K562 (cell line): ENCODE measurements around the gene MAU2. TPM values are rescaled to one million over a fixed set of nuclear protein-coding genes. Genes with fewer than 3 reads are reported as not detected.

Source experiments
- HDAC1 ChIP-seq, 2 experiments: fragments of 450-650 bp; IDR thresholded peaks; 2 replicates each; pipeline ENCODE4 v1.6.1; 2016 to 2017; ENCODE audit warnings: inconsistent platforms in 1 of 2, mild to moderate bottlenecking in 1 of 2, moderate library complexity in 1 of 2
- HDAC2 ChIP-seq: fragments of 450-650 bp; IDR thresholded peaks from 2 replicates; pipeline ENCODE4 v1.6.1; 2016; ENCODE audit warnings: mild to moderate bottlenecking
- PHF21A ChIP-seq: fragments of 450-650 bp; IDR thresholded peaks from 2 replicates; pipeline ENCODE4 v1.6.1; 2017; ENCODE audit warnings: low read depth, borderline replicate concordance
- TAF7 ChIP-seq: fragments of 450-650 bp; IDR thresholded peaks from 2 replicates; pipeline ENCODE4 v1.6.1; 2016; ENCODE audit warnings: missing genetic modification characterization, missing compliant biosample characterization
- TOE1 ChIP-seq, 2 experiments: fragments of 450-650 bp in 1 of 2; sonication (generic) in 1 of 2; formaldehyde crosslinking in 1 of 2; IDR thresholded peaks; 2 replicates each; pipeline versions ENCODE4 v1.7.1 to v1.8.0; 2016 to 2022; ENCODE audit warnings: borderline replicate concordance in 2 of 2, mild to moderate bottlenecking in 2 of 2, antibody characterized with exemption in 1 of 2, inconsistent platforms in 1 of 2, low read depth in 1 of 2, missing genetic modification reagents in 1 of 2, moderate library complexity in 1 of 2
- ZFPM2 ChIP-seq: fragments of 250-450 bp; sonication (Bioruptor Pico); IDR thresholded peaks from 2 replicates; pipeline ENCODE4 v1.5.1; 2022; ENCODE audit warnings: mild to moderate bottlenecking
- ZNF316 ChIP-seq: fragments of 450-650 bp; IDR thresholded peaks from 2 replicates; pipeline ENCODE4 v1.6.1; 2016
- polyA plus RNA-seq, 8 experiments: library from polyadenylated mRNA; depleted of rRNA in 4 of 8; stranded (reverse) in 5 of 8; unstranded in 3 of 8; fragments of >200 nt; fragmentation: Nextera tagmentation in 2 of 8; fragmentation: Illumina TruSeq in 1 of 8; extraction: Ambion mirVana in 2 of 8; extraction: Trizol in 1 of 8; gene quantifications; 2 replicates each; pipeline versions ENCODE4 v1.2.1 to v1.2.3, GENCODE V29; 2011 to 2014; ENCODE audit warnings: inconsistent platforms in 1 of 8, missing spikeins in 1 of 8
- total RNA-seq, 7 experiments: library from RNA; depleted of rRNA in 6 of 7; stranded (reverse); fragments of >200 nt in 6 of 7; fragmentation: Illumina TruSeq in 2 of 7; extraction: Trizol in 2 of 7; gene quantifications; 2 replicates each; pipeline versions ENCODE4 v1.2.1 to v1.2.3, GENCODE V29; 2011 to 2021; ENCODE audit warnings: low replicate concordance in 1 of 7
- TF ChIP-seq, protein P1 (sequence below): sonication (generic); formaldehyde crosslinking; IDR thresholded peaks from 2 replicates; pipeline ENCODE4 v1.8.1; 2023; ENCODE audit warnings: mild to moderate bottlenecking, missing genetic modification reagents
- TF ChIP-seq, protein P2 (sequence below): fragments of 450-650 bp; formaldehyde crosslinking; IDR thresholded peaks from 2 replicates; pipeline ENCODE4 v1.4.0; 2020; ENCODE audit warnings: mild to moderate bottlenecking, moderate library complexity
- TF ChIP-seq, protein P3 (sequence below), 2 experiments: fragments of 450-650 bp in 1 of 2; sonication (generic) in 1 of 2; formaldehyde crosslinking; conservative IDR thresholded peaks; 2 replicates each; pipeline versions ENCODE4 v1.4.0 to v1.8.1; 2020 to 2022; ENCODE audit warnings: mild to moderate bottlenecking in 1 of 2, missing genetic modification reagents in 1 of 2

MAU2 gene
- total and polyA plus RNA-seq, 9 of the 15 experiments (the other 6 are each of a cell fraction or from before 2014, with no cell fraction given): 1.2 to 48.1 (median 19.4) TPM

DNA sequence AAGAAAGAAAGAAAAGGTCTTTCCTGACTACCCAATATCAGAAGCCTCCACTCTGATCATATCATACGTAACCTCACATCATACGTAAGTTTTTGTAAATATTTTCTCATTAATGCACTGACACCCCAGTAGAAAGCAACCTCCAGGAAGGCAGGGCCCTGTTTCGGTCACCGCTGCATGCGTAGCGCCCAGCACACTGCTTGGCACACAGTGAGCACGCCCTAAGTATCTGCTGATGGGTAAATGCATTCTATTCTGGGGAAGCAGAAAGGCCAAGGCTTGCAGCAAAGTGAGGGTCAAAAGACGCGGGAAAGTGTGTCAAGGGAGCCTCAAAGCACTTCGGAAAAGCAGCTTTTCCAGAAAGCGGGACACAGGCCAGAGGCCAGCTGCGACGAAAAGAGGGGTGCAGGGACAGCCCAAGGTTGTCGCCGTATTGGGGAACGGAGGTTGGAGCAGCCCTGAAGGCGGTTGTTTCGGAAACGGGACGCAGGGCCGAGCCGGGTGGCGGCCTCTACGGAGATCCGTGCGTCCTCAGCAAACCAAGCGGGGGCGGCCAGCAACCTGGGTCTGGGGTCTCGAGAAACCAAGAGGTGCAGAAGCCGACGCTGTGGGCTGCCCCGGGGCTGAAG lies 783 bp upstream of the MAU2 start (continued):
- TF ChIP-seq, protein P1, sequence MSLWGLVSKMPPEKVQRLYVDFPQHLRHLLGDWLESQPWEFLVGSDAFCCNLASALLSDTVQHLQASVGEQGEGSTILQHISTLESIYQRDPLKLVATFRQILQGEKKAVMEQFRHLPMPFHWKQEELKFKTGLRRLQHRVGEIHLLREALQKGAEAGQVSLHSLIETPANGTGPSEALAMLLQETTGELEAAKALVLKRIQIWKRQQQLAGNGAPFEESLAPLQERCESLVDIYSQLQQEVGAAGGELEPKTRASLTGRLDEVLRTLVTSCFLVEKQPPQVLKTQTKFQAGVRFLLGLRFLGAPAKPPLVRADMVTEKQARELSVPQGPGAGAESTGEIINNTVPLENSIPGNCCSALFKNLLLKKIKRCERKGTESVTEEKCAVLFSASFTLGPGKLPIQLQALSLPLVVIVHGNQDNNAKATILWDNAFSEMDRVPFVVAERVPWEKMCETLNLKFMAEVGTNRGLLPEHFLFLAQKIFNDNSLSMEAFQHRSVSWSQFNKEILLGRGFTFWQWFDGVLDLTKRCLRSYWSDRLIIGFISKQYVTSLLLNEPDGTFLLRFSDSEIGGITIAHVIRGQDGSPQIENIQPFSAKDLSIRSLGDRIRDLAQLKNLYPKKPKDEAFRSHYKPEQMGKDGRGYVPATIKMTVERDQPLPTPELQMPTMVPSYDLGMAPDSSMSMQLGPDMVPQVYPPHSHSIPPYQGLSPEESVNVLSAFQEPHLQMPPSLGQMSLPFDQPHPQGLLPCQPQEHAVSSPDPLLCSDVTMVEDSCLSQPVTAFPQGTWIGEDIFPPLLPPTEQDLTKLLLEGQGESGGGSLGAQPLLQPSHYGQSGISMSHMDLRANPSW (CRISPR knock-in tag): 0 out of 2 replicates have a peak, but pooled peaks have one; percentile 28
- TF ChIP-seq TOE1 (IDR thresholded peaks at IDR 0.05; ENCODE audit: borderline replicate concordance) (no peak), TOE1 (CRISPR knock-in tag; IDR thresholded peaks at IDR 0.05; ENCODE audit: borderline replicate concordance, low read depth) (no peak), ZNF316 (peak; percentile 83), ZFPM2 (CRISPR knock-in tag) (no peak), HDAC1 (IDR thresholded peaks at IDR 0.05) (peak in 1 of 2 experiments; percentile 56; a peak in 2 of 4 replicates), TAF7 (tag) (0 out of 2 replicates have a peak, but pooled peaks have one; percentile 71), HDAC2 (peak; percentile 77; the same call in 1 of the 2 replicates), PHF21A (0 out of 2 replicates have a peak, but pooled peaks have one; percentile 13)
- TF ChIP-seq, protein P2, sequence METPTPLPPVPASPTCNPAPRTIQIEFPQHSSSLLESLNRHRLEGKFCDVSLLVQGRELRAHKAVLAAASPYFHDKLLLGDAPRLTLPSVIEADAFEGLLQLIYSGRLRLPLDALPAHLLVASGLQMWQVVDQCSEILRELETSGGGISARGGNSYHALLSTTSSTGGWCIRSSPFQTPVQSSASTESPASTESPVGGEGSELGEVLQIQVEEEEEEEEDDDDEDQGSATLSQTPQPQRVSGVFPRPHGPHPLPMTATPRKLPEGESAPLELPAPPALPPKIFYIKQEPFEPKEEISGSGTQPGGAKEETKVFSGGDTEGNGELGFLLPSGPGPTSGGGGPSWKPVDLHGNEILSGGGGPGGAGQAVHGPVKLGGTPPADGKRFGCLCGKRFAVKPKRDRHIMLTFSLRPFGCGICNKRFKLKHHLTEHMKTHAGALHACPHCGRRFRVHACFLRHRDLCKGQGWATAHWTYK: no peak
- TF ChIP-seq, protein P3, sequence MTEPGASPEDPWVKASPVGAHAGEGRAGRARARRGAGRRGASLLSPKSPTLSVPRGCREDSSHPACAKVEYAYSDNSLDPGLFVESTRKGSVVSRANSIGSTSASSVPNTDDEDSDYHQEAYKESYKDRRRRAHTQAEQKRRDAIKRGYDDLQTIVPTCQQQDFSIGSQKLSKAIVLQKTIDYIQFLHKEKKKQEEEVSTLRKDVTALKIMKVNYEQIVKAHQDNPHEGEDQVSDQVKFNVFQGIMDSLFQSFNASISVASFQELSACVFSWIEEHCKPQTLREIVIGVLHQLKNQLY (CRISPR knock-in tag; conservative IDR thresholded peaks at IDR 0.05): no peak
